DND-41 (cell line): ENCODE data around the gene TRIM5.

Source experiments
- ATAC-seq: fragments of 200-7000 bp; cut with Tn5 transposase; 3 replicates; pipeline ENCODE4 v1.9.1; 2021; ENCODE audit warnings: low read depth; ENCODE audit not compliant: insufficient read depth
- DNase-seq: peaks from one replicate; pipeline ENCODE4 v3.0.0-alpha.2; 2020
- H2AFZ ChIP-seq: 2 replicates; pipeline ENCODE4 v1.6.0; 2012; ENCODE audit warnings: low read depth, low read length
- H3K27ac ChIP-seq: 2 replicates; pipeline ENCODE4 v1.5.1; 2012; ENCODE audit warnings: low read length, inconsistent platforms
- H3K27me3 ChIP-seq: fragments of 200-600 bp; sonication (generic); 2 replicates; pipeline ENCODE4 v1.6.0; 2012; ENCODE audit warnings: low read length, mild to moderate bottlenecking, inconsistent platforms; ENCODE audit not compliant: insufficient read depth, poor library complexity
- H3K36me3 ChIP-seq: 2 replicates; pipeline ENCODE4 v1.5.1; 2012; ENCODE audit warnings: low read length, inconsistent platforms; ENCODE audit not compliant: insufficient read depth
- H3K4me1 ChIP-seq: 2 replicates; pipeline ENCODE4 v1.5.1; 2012; ENCODE audit warnings: mild to moderate bottlenecking, low read length; ENCODE audit not compliant: insufficient read depth
- H3K4me2 ChIP-seq: 2 replicates; pipeline ENCODE4 v1.6.0; 2012; ENCODE audit warnings: mild to moderate bottlenecking, moderate library complexity, low read length, inconsistent platforms; ENCODE audit not compliant: insufficient read depth
- H3K4me3 ChIP-seq, 2 experiments: fragments of 200-600 bp in 1 of 2; shearing (Covaris generic) in 1 of 2; 2 replicates each; pipeline ENCODE4 v1.5.1; 2012 to 2016; ENCODE audit warnings: inconsistent platforms in 2 of 2, low read length in 2 of 2, mild to moderate bottlenecking in 2 of 2, low read depth in 1 of 2, moderate library complexity in 1 of 2
- H3K79me2 ChIP-seq: 2 replicates; pipeline ENCODE4 v1.6.0; 2012; ENCODE audit warnings: low read length, inconsistent platforms; ENCODE audit not compliant: insufficient read depth
- H3K9ac ChIP-seq: 2 replicates; pipeline ENCODE4 v1.6.0; 2012; ENCODE audit warnings: low read depth, mild to moderate bottlenecking, inconsistent platforms, low read length, moderate library complexity
- H3K9me3 ChIP-seq: 2 replicates; pipeline ENCODE4 v1.5.1; 2012; ENCODE audit warnings: low read length, moderate library complexity, mild to moderate bottlenecking, inconsistent platforms; ENCODE audit not compliant: insufficient read depth, severe bottlenecking
- H4K20me1 ChIP-seq: 2 replicates; pipeline ENCODE4 v1.6.0; 2012; ENCODE audit warnings: low read length; ENCODE audit not compliant: insufficient read depth
- CTCF ChIP-seq: IDR thresholded peaks from 2 replicates; pipeline ENCODE4 v1.5.1; 2012; ENCODE audit warnings: borderline replicate concordance, low read length, moderate library complexity, mild to moderate bottlenecking; ENCODE audit not compliant: poor library complexity, severe bottlenecking; ENCODE audit errors: extremely low read depth
- EZH2 ChIP-seq: IDR thresholded peaks from 3 replicates; pipeline ENCODE4 v1.6.1; 2012; ENCODE audit warnings: borderline replicate concordance, low read depth, mild to moderate bottlenecking, moderate library complexity, low read length, inconsistent platforms; ENCODE audit not compliant: severe bottlenecking

TRIM5 gene

GRCh38 chr11:5701055-5701577, 16.2 kb upstream of the TRIM5 start:
- TF ChIP-seq CTCF (no peak), EZH2 (no peak)
- H4K20me1 ChIP-seq = no peaks in the 10 kb centered on the region; the same call in 1 of the 2 replicates

GRCh38 chr11:5700421-5701054, 15.7 kb upstream of the TRIM5 start:
- DNase-seq (no peak), ATAC-seq (no peak)
- no peaks in the 10 kb centered on the region for H3K79me2 ChIP-seq
- H2AFZ ChIP-seq = no peak overlapping the region
- H3K27me3 ChIP-seq = no peaks in the 10 kb centered on the region
- H3K4me2 ChIP-seq = no peak overlapping the region
- TF ChIP-seq CTCF = no peak
- no peak for TF ChIP-seq EZH2
- no peak overlapping the region for H3K27ac ChIP-seq
- no peak overlapping the region for H3K9ac ChIP-seq
- H4K20me1 ChIP-seq = no peaks in the 10 kb centered on the region; the same call in 1 of the 2 replicates
- H3K36me3 ChIP-seq = peaks cover 48% of the 10 kb centered on the region
- H3K4me1 ChIP-seq = no peaks in the 10 kb centered on the region
- H3K4me3 ChIP-seq = no peak overlapping the region
- H3K9me3 ChIP-seq = no peaks in the 10 kb centered on the region

More at GRCh38 chr11:5701055-5701577, 16.2 kb upstream of the TRIM5 start:
- H3K27ac ChIP-seq = no peak overlapping the region
- H3K27me3 ChIP-seq = no peaks in the 10 kb centered on the region
- no peaks in the 10 kb centered on the region for H3K4me1 ChIP-seq
- no peak overlapping the region for H3K9ac ChIP-seq
- H3K4me3 ChIP-seq = no peak overlapping the region
- no peak for ATAC-seq
- no peaks in the 10 kb centered on the region for H3K9me3 ChIP-seq
- H3K79me2 ChIP-seq = no peaks in the 10 kb centered on the region
- peaks cover 46% of the 10 kb centered on the region for H3K36me3 ChIP-seq
- H2AFZ ChIP-seq = no peak overlapping the region
- no peak overlapping the region for H3K4me2 ChIP-seq
- no peak for DNase-seq

- DNase-seq (no peak), ATAC-seq (no peak)
- no peak overlapping the region for H2AFZ ChIP-seq
- no peak overlapping the region for H3K27ac ChIP-seq
- peaks cover 43% of the 10 kb centered on the region for H3K36me3 ChIP-seq
- H3K4me1 ChIP-seq = no peaks in the 10 kb centered on the region; the same call in 1 of the 2 replicates
- H3K27me3 ChIP-seq = no peaks in the 10 kb centered on the region
- H4K20me1 ChIP-seq = no peaks in the 10 kb centered on the region; the same call in 1 of the 2 replicates
- H3K9ac ChIP-seq = no peak overlapping the region
- H3K79me2 ChIP-seq = peaks cover 10% of the 10 kb centered on the region; the same call in 1 of the 2 replicates
- no peaks in the 10 kb centered on the region for H3K9me3 ChIP-seq
- H3K4me3 ChIP-seq = no peak overlapping the region
- TF ChIP-seq EZH2 (no peak), CTCF (no peak)
- H3K4me2 ChIP-seq = no peak overlapping the region
These were observed 13.4 kb upstream of the TRIM5 start for GRCh38 chr11:5698281-5698680.
